Epithelial cell of esophagus (primary cell): Measurements from ENCODE around the gene NCAPD2.

Source experiments
- DNase-seq: peaks from one replicate; pipeline ENCODE4 v3.0.0; 2010; ENCODE audit warnings: low read depth
- H3K4me3 ChIP-seq: 2 replicates; pipeline ENCODE4 v1.5.1; 2011; ENCODE audit warnings: mild to moderate bottlenecking, low read length, control low read depth
- TF ChIP-seq, protein P1 (sequence below): IDR thresholded peaks from 2 replicates; pipeline ENCODE4 v1.5.1; 2011; ENCODE audit warnings: low read depth, mild to moderate bottlenecking, low read length, control low read depth, inconsistent platforms; ENCODE audit not compliant: insufficient read depth; ENCODE audit errors: missing control alignments

NCAPD2 gene

DNA sequence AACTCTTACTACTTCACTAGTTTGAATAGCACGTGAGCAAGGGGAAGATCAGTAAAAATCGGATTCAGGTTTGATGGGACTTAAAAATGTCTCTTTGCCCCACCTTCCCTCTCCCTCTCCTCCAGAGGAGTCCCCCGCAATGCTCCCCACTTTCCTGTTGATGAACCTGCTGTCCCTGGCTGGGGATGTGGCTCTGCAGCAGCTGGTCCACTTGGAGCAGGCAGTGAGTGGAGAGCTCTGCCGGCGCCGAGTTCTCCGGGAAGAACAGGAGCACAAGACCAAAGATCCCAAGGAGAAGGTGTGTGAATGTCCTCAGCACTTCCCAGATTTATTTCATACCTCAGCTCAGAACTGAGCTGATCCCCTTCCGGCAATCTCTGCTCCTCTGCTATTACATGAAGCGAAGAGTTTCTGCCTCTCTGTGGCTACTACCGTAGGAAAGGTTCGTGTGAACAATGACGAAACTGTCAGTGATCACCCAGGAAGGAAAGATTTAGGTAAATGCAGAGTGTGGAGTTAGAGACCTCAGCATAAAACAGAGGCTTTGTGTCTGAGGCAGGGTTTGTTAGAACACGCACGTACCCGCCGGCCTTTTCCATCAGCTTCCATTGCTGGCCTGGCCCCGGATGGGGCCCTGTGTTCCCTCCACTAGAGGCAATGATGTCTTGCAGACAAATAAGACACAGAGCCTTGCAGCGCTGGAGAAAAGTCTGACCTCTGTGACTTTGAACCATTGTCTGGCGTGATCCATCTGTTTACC is 33.0 kb downstream of the NCAPD2 start:
- TF ChIP-seq, protein P1, sequence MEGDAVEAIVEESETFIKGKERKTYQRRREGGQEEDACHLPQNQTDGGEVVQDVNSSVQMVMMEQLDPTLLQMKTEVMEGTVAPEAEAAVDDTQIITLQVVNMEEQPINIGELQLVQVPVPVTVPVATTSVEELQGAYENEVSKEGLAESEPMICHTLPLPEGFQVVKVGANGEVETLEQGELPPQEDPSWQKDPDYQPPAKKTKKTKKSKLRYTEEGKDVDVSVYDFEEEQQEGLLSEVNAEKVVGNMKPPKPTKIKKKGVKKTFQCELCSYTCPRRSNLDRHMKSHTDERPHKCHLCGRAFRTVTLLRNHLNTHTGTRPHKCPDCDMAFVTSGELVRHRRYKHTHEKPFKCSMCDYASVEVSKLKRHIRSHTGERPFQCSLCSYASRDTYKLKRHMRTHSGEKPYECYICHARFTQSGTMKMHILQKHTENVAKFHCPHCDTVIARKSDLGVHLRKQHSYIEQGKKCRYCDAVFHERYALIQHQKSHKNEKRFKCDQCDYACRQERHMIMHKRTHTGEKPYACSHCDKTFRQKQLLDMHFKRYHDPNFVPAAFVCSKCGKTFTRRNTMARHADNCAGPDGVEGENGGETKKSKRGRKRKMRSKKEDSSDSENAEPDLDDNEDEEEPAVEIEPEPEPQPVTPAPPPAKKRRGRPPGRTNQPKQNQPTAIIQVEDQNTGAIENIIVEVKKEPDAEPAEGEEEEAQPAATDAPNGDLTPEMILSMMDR = no peak
- peak; percentile 64 for DNase-seq

DNA sequence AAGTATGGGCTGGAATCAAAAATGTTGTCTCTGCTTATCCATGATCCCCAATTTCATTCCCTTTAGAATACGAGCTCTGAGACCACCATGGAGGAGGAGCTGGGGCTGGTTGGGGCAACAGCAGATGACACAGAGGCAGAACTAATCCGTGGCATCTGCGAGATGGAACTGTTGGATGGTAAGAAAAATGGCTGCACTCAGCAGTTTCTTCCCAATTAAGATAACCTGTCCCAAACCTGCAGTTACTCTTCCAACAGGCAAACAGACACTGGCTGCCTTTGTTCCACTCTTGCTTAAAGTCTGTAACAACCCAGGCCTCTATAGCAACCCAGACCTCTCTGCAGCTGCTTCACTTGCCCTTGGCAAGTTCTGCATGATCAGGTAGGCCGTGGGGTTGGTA is 33.8 kb downstream of the NCAPD2 start:
- no peak for DNase-seq
- TF ChIP-seq, protein P1 = no peak
- no peak overlapping the region for H3K4me3 ChIP-seq

More for the DNA sequence above, 33.0 kb downstream of the NCAPD2 start:
- no peak overlapping the region for H3K4me3 ChIP-seq

DNA sequence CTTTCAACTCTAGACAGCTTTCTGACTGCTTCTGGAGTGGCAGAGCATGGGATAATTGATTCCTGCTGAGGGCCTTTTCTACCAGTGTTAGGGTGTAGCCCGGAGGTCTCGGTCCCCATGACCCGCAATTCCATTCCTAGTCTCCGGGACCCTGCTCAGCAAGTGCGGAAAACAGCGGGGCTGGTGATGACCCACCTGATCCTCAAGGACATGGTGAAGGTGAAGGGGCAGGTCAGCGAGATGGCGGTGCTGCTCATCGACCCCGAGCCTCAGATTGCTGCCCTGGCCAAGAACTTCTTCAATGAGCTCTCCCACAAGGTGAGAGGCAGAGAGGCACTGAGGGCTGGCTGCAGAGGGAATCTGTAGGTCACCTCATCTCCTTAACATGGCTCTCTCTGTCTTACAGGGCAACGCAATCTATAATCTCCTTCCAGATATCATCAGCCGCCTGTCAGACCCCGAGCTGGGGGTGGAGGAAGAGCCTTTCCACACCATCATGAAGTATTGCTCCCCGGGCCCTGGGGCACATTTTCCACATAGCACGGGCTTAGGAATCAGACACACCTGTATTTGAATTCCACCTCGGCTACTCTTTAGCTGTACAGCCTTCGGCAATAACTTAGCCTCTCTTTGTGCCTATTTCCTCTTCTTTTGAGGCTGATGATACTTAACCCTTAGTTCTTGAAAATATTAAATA is 34.8 kb downstream of the NCAPD2 start:
- TF ChIP-seq, protein P1 = no peak
- no peak overlapping the region for H3K4me3 ChIP-seq
- DNase-seq = peak; percentile 84

DNA sequence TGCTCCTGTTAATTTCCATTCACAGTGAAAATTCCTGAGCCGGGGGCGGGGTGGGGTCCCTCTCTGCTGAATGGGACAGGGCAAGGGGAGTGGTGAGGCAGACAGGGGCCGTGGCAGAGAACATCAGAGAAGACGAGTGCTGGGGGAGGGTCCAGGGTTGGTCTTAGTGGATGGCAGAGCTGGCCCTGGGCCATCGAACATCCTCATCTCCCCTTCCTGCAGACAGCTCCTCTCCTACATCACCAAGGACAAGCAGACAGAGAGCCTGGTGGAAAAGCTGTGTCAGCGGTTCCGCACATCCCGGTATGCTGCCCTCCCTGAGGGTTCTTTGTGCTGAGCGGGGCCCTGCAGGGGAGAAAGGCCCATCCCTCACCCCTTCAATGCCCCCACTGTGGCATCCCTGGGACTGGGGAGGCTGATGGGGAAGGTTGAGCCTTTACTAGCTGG is 35.4 kb downstream of the NCAPD2 start:
- no peak overlapping the region for H3K4me3 ChIP-seq
- DNase-seq = no peak
- TF ChIP-seq, protein P1 = no peak

DNA sequence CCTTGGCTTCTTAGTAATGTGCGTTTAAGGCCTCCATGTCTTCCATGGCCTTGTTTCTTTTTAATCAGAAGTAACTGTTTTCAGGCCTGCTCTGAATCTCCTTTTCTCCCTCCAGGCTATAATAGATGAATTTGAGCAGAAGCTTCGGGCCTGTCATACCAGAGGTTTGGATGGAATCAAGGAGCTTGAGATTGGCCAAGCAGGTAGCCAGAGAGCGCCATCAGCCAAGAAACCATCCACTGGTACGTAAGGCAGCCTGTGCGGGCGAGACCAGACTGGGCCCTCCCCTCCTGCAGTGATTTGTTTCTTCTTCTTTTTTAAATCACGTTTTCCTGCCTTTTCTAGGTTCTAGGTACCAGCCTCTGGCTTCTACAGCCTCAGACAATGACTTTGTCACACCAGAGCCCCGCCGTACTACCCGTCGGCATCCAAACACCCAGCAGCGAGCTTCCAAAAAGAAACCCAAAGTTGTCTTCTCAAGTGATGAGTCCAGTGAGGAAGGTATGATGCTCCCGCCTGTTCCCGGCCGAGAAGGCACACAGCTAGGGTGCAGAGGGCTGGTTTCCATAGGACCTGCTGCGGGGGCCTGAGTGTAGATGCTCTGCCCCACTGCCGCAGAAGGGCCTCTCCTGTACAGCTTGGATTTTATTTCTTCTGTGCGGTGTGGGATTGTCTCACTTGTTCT is 36.8 kb downstream of the NCAPD2 start:
- no peak for DNase-seq
- no peak overlapping the region for H3K4me3 ChIP-seq
- TF ChIP-seq, protein P1 = no peak

DNA sequence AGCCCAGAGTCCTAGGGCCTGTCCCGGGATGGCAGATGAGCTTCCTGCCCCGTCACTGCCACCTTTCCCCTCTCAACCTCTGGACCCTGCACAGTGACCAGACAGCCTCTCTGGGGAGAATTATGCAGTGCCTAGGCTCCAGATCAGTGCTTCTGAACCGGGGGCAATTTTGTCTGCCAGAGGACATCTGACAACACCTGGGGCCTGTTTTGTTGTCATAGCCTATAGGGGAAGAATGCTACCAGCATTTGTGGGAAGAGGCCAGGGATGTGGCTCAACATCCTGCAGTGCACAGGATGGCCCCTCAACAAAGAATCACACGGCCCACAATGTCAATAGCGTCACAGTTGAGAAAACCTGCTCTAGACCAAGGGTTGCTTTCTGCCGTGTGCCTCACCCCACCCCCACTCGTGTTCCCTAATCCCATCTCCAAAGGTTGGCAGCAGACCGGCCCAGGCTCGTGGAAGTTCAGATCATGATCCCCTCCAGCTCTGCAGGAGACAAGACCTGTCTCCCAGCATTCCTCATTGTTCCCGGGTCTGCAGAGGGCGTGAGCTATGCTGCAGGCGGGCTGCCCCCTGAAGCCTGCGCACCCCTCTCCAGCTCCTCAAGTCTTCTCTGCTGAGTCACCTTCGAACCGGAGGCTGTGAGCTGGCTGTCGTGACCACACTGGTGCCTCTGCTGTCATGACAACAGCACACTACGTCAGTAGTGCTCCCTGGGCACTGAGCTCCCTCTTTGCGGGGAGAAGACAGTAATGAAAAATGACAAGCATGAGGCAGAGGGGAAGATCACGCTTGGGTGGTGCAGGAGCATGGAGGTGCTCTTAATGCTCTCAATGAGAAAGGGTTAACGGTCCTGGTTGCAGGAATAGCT is 38.4 kb downstream of the NCAPD2 start:
- peak; percentile 90 for DNase-seq
- TF ChIP-seq, protein P1 = no peak
- H3K4me3 ChIP-seq = no peak overlapping the region
